PC-9 (cell line): Measurements from ENCODE around the gene ZNF618.

Source experiments
- EZH2 ChIP-seq: fragments of 200-600 bp; sonication (generic); IDR thresholded peaks from 2 replicates; pipeline ENCODE4 v1.8.0; 2017; ENCODE audit warnings: antibody characterized with exemption, low read depth
- TF ChIP-seq, protein P1 (sequence below): fragments of 200-600 bp; sonication (generic); conservative IDR thresholded peaks from 2 replicates; pipeline ENCODE4 v1.6.1; 2017; ENCODE audit warnings: mixed run types, antibody characterized with exemption, mild to moderate bottlenecking, moderate library complexity

DNA sequence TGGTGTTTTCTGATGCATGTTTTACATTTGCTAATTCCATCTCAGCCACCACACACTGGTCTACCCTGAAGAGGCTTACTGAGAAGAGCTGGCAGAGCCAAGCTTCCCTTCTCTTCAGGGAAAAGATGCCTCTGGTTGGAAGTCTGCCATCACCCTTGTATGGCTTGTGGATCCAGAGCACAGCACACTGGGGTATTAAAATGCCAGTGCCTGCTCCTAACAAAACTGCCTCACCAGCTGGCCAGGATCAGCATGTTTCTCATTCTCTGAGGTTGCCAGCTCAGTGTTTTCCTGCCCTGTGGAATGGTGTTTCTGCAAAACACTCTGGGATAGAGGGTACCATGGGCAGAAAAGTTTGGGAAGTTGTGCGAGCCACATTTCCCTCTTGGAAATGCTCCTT, 31.6 kb upstream of the ZNF618 start:
- TF ChIP-seq, protein P1, sequence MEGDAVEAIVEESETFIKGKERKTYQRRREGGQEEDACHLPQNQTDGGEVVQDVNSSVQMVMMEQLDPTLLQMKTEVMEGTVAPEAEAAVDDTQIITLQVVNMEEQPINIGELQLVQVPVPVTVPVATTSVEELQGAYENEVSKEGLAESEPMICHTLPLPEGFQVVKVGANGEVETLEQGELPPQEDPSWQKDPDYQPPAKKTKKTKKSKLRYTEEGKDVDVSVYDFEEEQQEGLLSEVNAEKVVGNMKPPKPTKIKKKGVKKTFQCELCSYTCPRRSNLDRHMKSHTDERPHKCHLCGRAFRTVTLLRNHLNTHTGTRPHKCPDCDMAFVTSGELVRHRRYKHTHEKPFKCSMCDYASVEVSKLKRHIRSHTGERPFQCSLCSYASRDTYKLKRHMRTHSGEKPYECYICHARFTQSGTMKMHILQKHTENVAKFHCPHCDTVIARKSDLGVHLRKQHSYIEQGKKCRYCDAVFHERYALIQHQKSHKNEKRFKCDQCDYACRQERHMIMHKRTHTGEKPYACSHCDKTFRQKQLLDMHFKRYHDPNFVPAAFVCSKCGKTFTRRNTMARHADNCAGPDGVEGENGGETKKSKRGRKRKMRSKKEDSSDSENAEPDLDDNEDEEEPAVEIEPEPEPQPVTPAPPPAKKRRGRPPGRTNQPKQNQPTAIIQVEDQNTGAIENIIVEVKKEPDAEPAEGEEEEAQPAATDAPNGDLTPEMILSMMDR: no peak
- TF ChIP-seq EZH2: no peak
